GM13977 (cell line): ENCODE results near the gene RAB8B.

Experiments used
- DNase-seq: peaks from one replicate; pipeline ENCODE4 v3.0.0; 2012; ENCODE audit warnings: low spot score
- CTCF ChIP-seq: IDR thresholded peaks from 2 replicates; pipeline ENCODE4 v1.5.1; 2012; ENCODE audit warnings: mild to moderate bottlenecking, control low read depth; ENCODE audit not compliant: insufficient read depth; ENCODE audit errors: extremely low read depth, missing control alignments
- in situ Hi-C: fragments of 300-500 bp; cut with MboI; formaldehyde crosslinking; loops from one replicate; pipeline ENCODE4 v1.12.0; 2022; ENCODE audit warnings: low sequenced_read_pairs, low pct_unique_long_range_greater_than_20kb, mixed read lengths, inconsistent platforms; ENCODE audit not compliant: unreplicated experiment

The RAB8B gene

GRCh38 chr15:63178034-63178433 is 11.4 kb upstream of the RAB8B start:
- in situ Hi-C loops, result no loop called here
- no peak for TF ChIP-seq CTCF
- no peak for DNase-seq

DNA sequence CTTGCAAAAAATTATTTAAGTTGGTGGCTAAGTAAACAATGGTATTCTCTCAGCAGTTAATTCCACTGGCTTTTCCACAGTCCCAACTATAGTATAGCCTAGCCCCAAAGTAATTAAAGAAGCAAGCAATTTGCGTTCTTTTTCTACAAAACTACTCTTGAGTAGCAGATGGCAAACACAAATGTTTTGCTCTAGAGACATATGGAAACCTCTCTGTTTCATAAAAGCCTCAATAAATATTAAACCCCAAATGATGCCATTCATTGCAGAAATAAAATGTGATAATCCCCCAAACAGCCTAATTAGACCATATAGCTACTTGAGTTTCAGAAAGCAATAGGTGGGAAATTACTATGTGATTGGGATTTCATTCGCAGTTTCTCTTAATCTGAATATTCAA is 8.7 kb upstream of the RAB8B start:
- TF ChIP-seq CTCF, result no peak
- in situ Hi-C loops, result no loop called here
- no peak for DNase-seq

- in situ Hi-C loops, result no loop called here
- no peak for TF ChIP-seq CTCF
- no peak for DNase-seq
These were observed 7.8 kb upstream of the RAB8B start for GRCh38 chr15:63181648-63182047.

GRCh38 chr15:63185206-63185605 is 4.2 kb upstream of the RAB8B start:
- in situ Hi-C loops, result no loop called here
- DNase-seq, result no peak
- no peak for TF ChIP-seq CTCF

GRCh38 chr15:63186065-63186464 is 3.3 kb upstream of the RAB8B start:
- no peak for TF ChIP-seq CTCF
- in situ Hi-C loops, result no loop called here
- DNase-seq, result no peak

- no peak for DNase-seq
- no peak for TF ChIP-seq CTCF
- in situ Hi-C loops, result no loop called here
These were observed 1.7 kb upstream of the RAB8B start for GRCh38 chr15:63187589-63188226.
